Measurements from ENCODE around the gene NECTIN1.

Gene NECTIN1

GRCh38 chr11:119625206-119625978 is 103.6 kb downstream of the NECTIN1 start:
- Histone ChIP-seq H3K9ac (ENCODE audit: low read length in 5 of 5) (peak overlapping the region in 2 of 5 donors; percentile 28 to 50), H3K9me3 (ENCODE audit: control insufficient read depth in 5 of 5, low read length in 5 of 5) (no peaks in the 10 kb centered on the region), H3K4me1 (ENCODE audit: control insufficient read depth in 5 of 5, insufficient read depth in 5 of 5, low read length in 5 of 5) (peaks cover 0 to 28% (median 19%) of the 10 kb centered on the region in 5 donors), H3K4me3 (ENCODE audit: low read depth in 1 of 5, low read length in 5 of 5) (peak overlapping the region in 1 of 5 donors; percentile 6), H3K27ac (ENCODE audit: low read depth, low read length) (no peak overlapping the region), H3K36me3 (ENCODE audit: control insufficient read depth in 5 of 5, insufficient read depth in 5 of 5, low read length in 5 of 5) (no peaks in the 10 kb centered on the region), H3K27me3 (ENCODE audit: control insufficient read depth in 5 of 5, insufficient read depth in 4 of 5, low read length in 5 of 5) (peaks cover 0 to 12% (median 5%) of the 10 kb centered on the region in 5 donors)

- no peak overlapping the region for H3K27ac ChIP-seq (ENCODE audit: low read depth, low read length)
- H3K4me1 ChIP-seq (ENCODE audit: control insufficient read depth in 5 of 5, insufficient read depth in 5 of 5, low read length in 5 of 5), result peaks cover 0 to 28% (median 19%) of the 10 kb centered on the region in 5 donors
- H3K9ac ChIP-seq (ENCODE audit: low read length in 5 of 5), result no peak overlapping the region
Measured at GRCh38 chr11:119624629-119625028, 104.4 kb downstream of the NECTIN1 start.

GRCh38 chr11:119624102-119624615 is 104.8 kb downstream of the NECTIN1 start:
- Histone ChIP-seq H3K27me3 (ENCODE audit: control insufficient read depth in 5 of 5, insufficient read depth in 4 of 5, low read length in 5 of 5) (peaks cover 0 to 9% (median 0%) of the 10 kb centered on the region in 5 donors), H3K4me1 (ENCODE audit: control insufficient read depth in 5 of 5, insufficient read depth in 5 of 5, low read length in 5 of 5) (peaks cover 0 to 29% (median 19%) of the 10 kb centered on the region in 5 donors), H3K9ac (ENCODE audit: low read length in 5 of 5) (no peak overlapping the region), H3K36me3 (ENCODE audit: control insufficient read depth in 5 of 5, insufficient read depth in 5 of 5, low read length in 5 of 5) (no peaks in the 10 kb centered on the region), H3K4me3 (ENCODE audit: low read depth in 1 of 5, low read length in 5 of 5) (no peak overlapping the region), H3K27ac (ENCODE audit: low read depth, low read length) (no peak overlapping the region), H3K9me3 (ENCODE audit: control insufficient read depth in 5 of 5, low read length in 5 of 5) (no peaks in the 10 kb centered on the region)

More at GRCh38 chr11:119624629-119625028, 104.4 kb downstream of the NECTIN1 start:
- H3K27me3 ChIP-seq (ENCODE audit: control insufficient read depth in 5 of 5, insufficient read depth in 4 of 5, low read length in 5 of 5), result peaks cover 0 to 9% (median under 1%) of the 10 kb centered on the region in 5 donors
- no peaks in the 10 kb centered on the region for H3K9me3 ChIP-seq (ENCODE audit: control insufficient read depth in 5 of 5, low read length in 5 of 5)
- no peaks in the 10 kb centered on the region for H3K36me3 ChIP-seq (ENCODE audit: control insufficient read depth in 5 of 5, insufficient read depth in 5 of 5, low read length in 5 of 5)
- H3K4me3 ChIP-seq (ENCODE audit: low read depth in 1 of 5, low read length in 5 of 5), result no peak overlapping the region

GRCh38 chr11:119623682-119624081 is 105.3 kb downstream of the NECTIN1 start:
- Histone ChIP-seq H3K9ac (ENCODE audit: low read length in 5 of 5) (no peak overlapping the region), H3K36me3 (ENCODE audit: control insufficient read depth in 5 of 5, insufficient read depth in 5 of 5, low read length in 5 of 5) (no peaks in the 10 kb centered on the region), H3K4me3 (ENCODE audit: low read depth in 1 of 5, low read length in 5 of 5) (no peak overlapping the region), H3K27ac (ENCODE audit: low read depth, low read length) (no peak overlapping the region), H3K4me1 (ENCODE audit: control insufficient read depth in 5 of 5, insufficient read depth in 5 of 5, low read length in 5 of 5) (peaks cover 0 to 32% (median 19%) of the 10 kb centered on the region in 5 donors), H3K27me3 (ENCODE audit: control insufficient read depth in 5 of 5, insufficient read depth in 4 of 5, low read length in 5 of 5) (peaks cover 0 to 7% (median 0%) of the 10 kb centered on the region in 5 donors), H3K9me3 (ENCODE audit: control insufficient read depth in 5 of 5, low read length in 5 of 5) (no peaks in the 10 kb centered on the region)

GRCh38 chr11:119622454-119623143 is 106.4 kb downstream of the NECTIN1 start:
- no peaks in the 10 kb centered on the region for H3K36me3 ChIP-seq (ENCODE audit: control insufficient read depth in 5 of 5, insufficient read depth in 5 of 5, low read length in 5 of 5)
- no peak overlapping the region for H3K27ac ChIP-seq (ENCODE audit: low read depth, low read length)
- H3K9me3 ChIP-seq (ENCODE audit: control insufficient read depth in 5 of 5, low read length in 5 of 5), result no peaks in the 10 kb centered on the region
- H3K9ac ChIP-seq (ENCODE audit: low read length in 5 of 5), result no peak overlapping the region
- H3K4me1 ChIP-seq (ENCODE audit: control insufficient read depth in 5 of 5, insufficient read depth in 5 of 5, low read length in 5 of 5), result peaks cover 0 to 38% (median 25%) of the 10 kb centered on the region in 5 donors
- no peak overlapping the region for H3K4me3 ChIP-seq (ENCODE audit: low read depth in 1 of 5, low read length in 5 of 5)
- H3K27me3 ChIP-seq (ENCODE audit: control insufficient read depth in 5 of 5, insufficient read depth in 4 of 5, low read length in 5 of 5), result peaks cover 0 to 14% (median 0%) of the 10 kb centered on the region in 5 donors

- peaks cover 0 to 38% (median 18%) of the 10 kb centered on the region in 5 donors for H3K4me1 ChIP-seq (ENCODE audit: control insufficient read depth in 5 of 5, insufficient read depth in 5 of 5, low read length in 5 of 5)
- no peaks in the 10 kb centered on the region for H3K9me3 ChIP-seq (ENCODE audit: control insufficient read depth in 5 of 5, low read length in 5 of 5)
- H3K27ac ChIP-seq (ENCODE audit: low read depth, low read length), result no peak overlapping the region
- H3K36me3 ChIP-seq (ENCODE audit: control insufficient read depth in 5 of 5, insufficient read depth in 5 of 5, low read length in 5 of 5), result no peaks in the 10 kb centered on the region
- H3K4me3 ChIP-seq (ENCODE audit: low read depth in 1 of 5, low read length in 5 of 5), result no peak overlapping the region
- peaks cover 0 to 14% (median 0%) of the 10 kb centered on the region in 5 donors for H3K27me3 ChIP-seq (ENCODE audit: control insufficient read depth in 5 of 5, insufficient read depth in 4 of 5, low read length in 5 of 5)
- H3K9ac ChIP-seq (ENCODE audit: low read length in 5 of 5), result no peak overlapping the region
Measured at GRCh38 chr11:119619665-119620064, 109.3 kb downstream of the NECTIN1 start.

- no peak overlapping the region for H3K9ac ChIP-seq (ENCODE audit: low read length in 5 of 5)
- H3K27me3 ChIP-seq (ENCODE audit: control insufficient read depth in 5 of 5, insufficient read depth in 4 of 5, low read length in 5 of 5), result peaks cover 0 to 8% (median 0%) of the 10 kb centered on the region in 5 donors
Measured at GRCh38 chr11:119618208-119618909, 110.6 kb downstream of the NECTIN1 start.

GRCh38 chr11:119617340-119617713 is 111.7 kb downstream of the NECTIN1 start:
- Histone ChIP-seq H3K9ac (ENCODE audit: low read length in 5 of 5) (no peak overlapping the region), H3K4me3 (ENCODE audit: low read depth in 1 of 5, low read length in 5 of 5) (peak overlapping the region in 1 of 5 donors; percentile 10), H3K27me3 (ENCODE audit: control insufficient read depth in 5 of 5, insufficient read depth in 4 of 5, low read length in 5 of 5) (peaks cover 0 to 10% (median 0%) of the 10 kb centered on the region in 5 donors), H3K36me3 (ENCODE audit: control insufficient read depth in 5 of 5, insufficient read depth in 5 of 5, low read length in 5 of 5) (no peaks in the 10 kb centered on the region), H3K9me3 (ENCODE audit: control insufficient read depth in 5 of 5, low read length in 5 of 5) (no peaks in the 10 kb centered on the region), H3K27ac (ENCODE audit: low read depth, low read length) (no peak overlapping the region), H3K4me1 (ENCODE audit: control insufficient read depth in 5 of 5, insufficient read depth in 5 of 5, low read length in 5 of 5) (peaks cover 2 to 33% (median 18%) of the 10 kb centered on the region in 5 donors)

More at GRCh38 chr11:119618208-119618909, 110.6 kb downstream of the NECTIN1 start:
- Histone ChIP-seq H3K27ac (ENCODE audit: low read depth, low read length) (peak overlapping the region; percentile 39), H3K4me1 (ENCODE audit: control insufficient read depth in 5 of 5, insufficient read depth in 5 of 5, low read length in 5 of 5) (peaks cover 0 to 33% (median 18%) of the 10 kb centered on the region in 5 donors), H3K36me3 (ENCODE audit: control insufficient read depth in 5 of 5, insufficient read depth in 5 of 5, low read length in 5 of 5) (no peaks in the 10 kb centered on the region), H3K9me3 (ENCODE audit: control insufficient read depth in 5 of 5, low read length in 5 of 5) (no peaks in the 10 kb centered on the region), H3K4me3 (ENCODE audit: low read depth in 1 of 5, low read length in 5 of 5) (no peak overlapping the region)

GRCh38 chr11:119616586-119617339 is 112.2 kb downstream of the NECTIN1 start:
- Histone ChIP-seq H3K27me3 (ENCODE audit: control insufficient read depth in 5 of 5, insufficient read depth in 4 of 5, low read length in 5 of 5) (peaks cover 0 to 10% (median 0%) of the 10 kb centered on the region in 5 donors), H3K27ac (ENCODE audit: low read depth, low read length) (no peak overlapping the region), H3K9me3 (ENCODE audit: control insufficient read depth in 5 of 5, low read length in 5 of 5) (no peaks in the 10 kb centered on the region), H3K36me3 (ENCODE audit: control insufficient read depth in 5 of 5, insufficient read depth in 5 of 5, low read length in 5 of 5) (no peaks in the 10 kb centered on the region), H3K4me3 (ENCODE audit: low read depth in 1 of 5, low read length in 5 of 5) (no peak overlapping the region), H3K9ac (ENCODE audit: low read length in 5 of 5) (no peak overlapping the region), H3K4me1 (ENCODE audit: control insufficient read depth in 5 of 5, insufficient read depth in 5 of 5, low read length in 5 of 5) (peaks cover 2 to 33% (median 18%) of the 10 kb centered on the region in 5 donors)

Data from subcutaneous abdominal adipose tissue (tissue), 5 donors.